Endothelial cell of umbilical vein (primary cell): ENCODE results near the gene IGFBP7.

Source experiments
- CTCF ChIP-seq, 2 donors: IDR thresholded peaks; 1 replicate in 1 of 2; 2 replicates in 1 of 2; pipeline ENCODE4 v1.5.1; 2011; ENCODE audit warnings: low read length in 2 of 2, mild to moderate bottlenecking in 2 of 2, moderate library complexity in 2 of 2, control low read depth in 1 of 2, inconsistent platforms in 1 of 2, low read depth in 1 of 2; ENCODE audit not compliant: insufficient read depth in 1 of 2; ENCODE audit errors: extremely low read depth in 1 of 2
- MYC ChIP-seq: IDR thresholded peaks from one replicate; pipeline ENCODE4 v1.6.1; 2011; ENCODE audit warnings: mild to moderate bottlenecking, low read depth, low read length
- POLR2AphosphoS5 ChIP-seq: IDR thresholded peaks from 2 replicates; pipeline ENCODE4 v1.6.1; 2012; ENCODE audit warnings: low read depth, mild to moderate bottlenecking, control low read depth, low read length, moderate library complexity; ENCODE audit not compliant: insufficient read depth

- TF ChIP-seq CTCF (IDR thresholded peaks at IDR 0.05; ENCODE audit: extremely low read depth in 1 of 2, insufficient read depth in 1 of 2, low read depth in 1 of 2, low read length in 2 of 2) = no peak
- no peak for TF ChIP-seq MYC
- TF ChIP-seq POLR2AphosphoS5 = no peak
Observed at GRCh38 chr4:57154191-57154590, 44.0 kb upstream of the IGFBP7 start.
